Activated effector memory CD4-positive, alpha-beta T cell treated with Interleukin-2 at 50 U/mL for 16 hours (primary cell): ENCODE data around the gene AOC1.

ENCODE experiments used
- DNase-seq: peaks from one replicate; pipeline ENCODE4 v3.0.0-alpha.2; 2020

Gene AOC1

DNA sequence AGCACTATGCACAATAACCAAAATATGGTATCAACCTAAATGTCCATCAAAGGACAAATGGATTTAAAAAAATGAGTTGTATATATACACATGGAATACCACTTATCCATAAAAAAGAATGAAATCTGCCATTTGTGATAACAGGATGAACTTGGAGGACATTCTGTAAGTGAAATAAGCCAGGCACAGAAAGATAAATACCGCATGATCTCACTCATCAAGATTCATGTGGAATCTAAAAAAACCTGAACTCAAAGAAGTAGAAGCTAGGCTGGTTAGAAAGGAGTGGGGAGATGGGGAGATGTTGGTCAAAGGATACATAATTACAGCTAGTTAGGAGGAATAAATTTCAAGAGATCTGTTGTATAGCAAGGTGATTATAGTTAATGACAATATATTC is 17.3 kb upstream of the AOC1 start:
- DNase-seq = no peak

DNA sequence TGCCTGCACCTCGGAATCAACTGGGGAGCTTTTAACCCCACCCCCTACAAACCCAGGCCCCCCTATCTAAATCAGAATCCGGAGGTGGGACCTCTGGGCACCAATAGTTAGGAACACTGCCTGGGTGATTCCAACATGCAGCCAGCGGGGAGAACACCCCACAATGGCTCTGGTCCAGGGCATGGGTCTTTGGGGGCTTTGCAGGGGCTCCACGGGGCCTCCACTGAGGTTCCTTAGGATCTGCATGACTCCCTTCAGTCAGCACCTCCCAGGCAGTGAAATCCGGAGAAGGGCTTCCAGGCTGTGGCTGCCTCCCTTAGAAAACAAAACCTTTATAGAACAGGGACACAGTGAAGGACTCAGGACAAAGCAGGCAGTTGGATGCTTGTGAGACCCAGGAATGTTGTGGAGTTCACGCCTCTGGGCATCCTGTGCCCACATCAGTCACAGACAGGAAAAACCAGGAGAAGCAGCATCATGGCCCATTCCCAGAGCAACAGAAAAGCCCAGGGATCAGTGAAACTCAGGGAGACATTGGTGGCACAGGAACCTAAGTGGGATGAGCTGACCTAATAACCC is 16.5 kb upstream of the AOC1 start:
- DNase-seq = no peak

DNA sequence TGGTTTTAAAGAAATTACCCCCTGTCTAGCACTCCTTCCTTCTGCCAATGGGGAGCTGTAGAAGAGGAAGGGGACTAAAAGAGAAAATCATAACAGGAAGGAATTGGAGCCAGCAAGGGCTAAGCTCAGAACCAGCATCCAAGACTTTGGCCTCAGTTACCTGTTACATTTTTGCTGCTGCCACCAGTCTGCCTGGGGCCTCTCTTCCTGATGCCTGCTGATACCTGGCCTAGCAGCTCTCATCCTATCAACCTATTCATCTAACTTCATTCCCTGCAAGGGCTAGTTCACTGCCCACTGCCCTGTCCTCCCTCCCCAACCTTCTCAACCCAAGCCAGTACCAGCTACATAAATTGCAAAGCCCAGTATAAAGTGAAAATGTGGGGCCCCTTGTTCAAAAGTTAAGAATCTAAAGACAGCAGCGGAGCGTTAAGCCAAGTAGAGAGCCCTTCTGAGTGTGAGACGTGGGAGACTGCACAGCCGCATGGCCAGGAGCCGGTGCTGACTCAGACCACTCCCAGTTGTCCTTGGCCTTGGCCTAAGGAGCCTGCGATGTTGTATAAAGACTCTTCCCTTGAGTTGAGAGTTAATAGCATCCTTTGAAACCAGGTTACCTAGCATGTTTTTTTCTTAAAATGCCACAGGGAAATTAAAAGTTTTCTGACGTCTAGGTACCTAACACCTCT is 13.2 kb upstream of the AOC1 start:
- no peak for DNase-seq

DNA sequence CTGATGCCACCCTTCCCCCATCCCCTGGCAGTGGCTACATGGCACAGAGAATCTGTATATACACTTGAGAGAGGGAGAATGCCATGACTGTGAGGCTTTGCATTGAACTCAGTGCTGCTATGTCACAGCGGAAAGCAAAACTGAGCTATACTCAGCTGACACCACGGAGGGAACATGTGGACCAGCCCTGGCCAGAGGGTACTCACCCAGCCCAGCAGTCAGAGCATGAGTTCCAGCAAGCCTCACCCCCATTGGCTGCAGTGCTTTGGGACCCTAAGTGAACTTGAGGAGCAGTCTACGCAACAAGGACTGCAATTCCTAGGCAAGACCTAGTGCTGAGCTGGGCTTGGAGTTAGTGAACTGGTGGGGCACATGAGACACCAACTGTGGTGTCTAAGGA is 10.3 kb upstream of the AOC1 start:
- no peak for DNase-seq

DNA sequence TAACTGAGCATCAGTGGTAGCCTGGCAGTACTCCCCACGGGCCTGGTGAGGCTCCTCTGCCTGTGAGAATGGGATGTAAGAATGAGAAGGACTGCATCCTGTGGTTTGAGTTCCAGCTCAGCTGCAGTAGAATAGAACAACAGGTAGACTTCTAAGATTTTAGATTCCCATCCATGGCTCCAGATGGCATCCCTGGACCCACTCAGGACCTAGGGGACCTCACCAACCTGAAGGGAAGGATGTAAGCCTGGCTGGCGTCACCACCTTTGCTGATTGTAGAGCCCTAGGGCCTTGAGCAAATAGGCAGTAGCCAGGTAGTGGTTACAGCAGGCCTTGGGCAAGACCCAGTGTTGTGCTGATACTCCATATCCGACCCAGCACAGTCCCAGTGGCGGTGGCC is 9.6 kb upstream of the AOC1 start:
- DNase-seq = no peak

DNA sequence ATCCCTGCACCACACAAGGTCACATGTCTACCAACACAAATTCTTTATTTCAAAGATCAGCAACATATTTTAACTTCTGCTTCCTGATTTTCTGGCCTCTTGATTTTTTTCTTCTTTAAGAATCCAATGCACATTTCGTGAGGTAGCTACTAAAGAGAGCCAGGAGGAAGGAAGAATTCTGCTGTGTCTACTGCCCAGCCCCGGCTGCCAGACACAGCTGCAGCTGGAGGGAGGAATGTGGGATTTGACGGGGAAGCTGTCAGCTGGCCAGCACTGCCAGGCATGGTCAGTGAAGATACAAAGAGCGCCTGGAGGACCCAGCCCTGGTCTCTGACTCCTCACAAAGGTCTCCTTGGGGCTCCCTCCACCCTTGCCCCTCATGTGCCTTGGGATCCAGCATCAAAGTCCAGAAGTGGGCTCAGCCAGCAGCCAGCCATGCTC is 6.9 kb upstream of the AOC1 start:
- no peak for DNase-seq

DNA sequence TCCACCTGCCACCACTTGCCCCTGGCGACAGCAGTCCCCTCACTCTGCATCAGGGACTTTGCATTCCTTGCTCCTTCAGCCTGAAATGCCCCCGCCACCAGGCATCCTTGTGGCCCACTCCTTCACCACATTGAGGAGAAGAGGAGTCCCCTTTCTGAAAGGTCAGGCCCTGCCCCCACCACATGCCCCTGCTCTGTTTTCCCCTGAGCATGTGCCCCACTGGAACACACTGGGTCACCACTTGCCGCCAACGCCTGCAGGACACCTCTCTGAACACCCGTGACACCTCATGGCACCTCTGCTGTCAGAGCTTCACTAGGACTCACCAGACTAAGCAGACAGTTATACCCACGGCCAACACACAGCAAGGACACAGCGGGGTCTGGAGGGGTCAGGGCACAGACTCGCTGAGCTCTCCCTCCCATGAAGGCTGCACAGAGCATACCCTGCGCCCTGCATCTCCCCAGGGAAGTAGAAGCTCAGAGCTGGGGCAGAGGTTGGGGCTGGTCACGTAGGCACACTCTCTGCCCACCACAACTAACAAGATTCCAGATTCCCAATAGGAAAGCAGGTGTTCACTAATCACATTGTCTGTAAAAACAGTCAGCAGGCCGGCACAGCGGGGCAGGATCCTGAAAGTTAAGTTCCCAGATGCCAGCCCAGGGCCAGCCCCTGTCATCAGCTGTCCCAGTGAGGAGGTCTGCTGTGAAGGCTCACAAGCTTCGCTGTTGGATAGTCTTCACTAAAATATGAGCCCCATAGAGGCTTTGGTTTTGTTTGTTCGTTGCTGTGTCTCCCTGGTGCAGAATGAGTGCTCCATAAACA is 5.8 kb upstream of the AOC1 start:
- DNase-seq = no peak

DNA sequence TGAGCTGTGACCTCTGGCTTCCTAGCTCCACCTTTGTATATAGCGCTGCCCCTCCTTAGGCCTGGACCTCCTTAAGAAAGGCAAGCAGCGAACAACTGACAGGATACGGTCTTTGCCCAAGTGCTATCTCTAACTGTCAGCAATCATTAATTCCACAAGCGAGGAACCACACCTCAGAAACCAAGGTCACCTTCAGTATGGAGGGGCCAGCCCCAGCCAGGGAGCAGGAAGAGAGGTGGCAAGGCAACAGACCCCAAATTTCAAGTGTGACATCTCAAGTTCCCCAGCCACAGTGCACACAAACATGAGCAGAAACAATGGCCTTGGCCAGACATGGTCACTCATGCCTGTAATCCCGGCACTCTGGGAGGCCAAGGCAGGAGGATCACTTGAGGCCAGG is 4.8 kb upstream of the AOC1 start:
- no peak for DNase-seq

DNA sequence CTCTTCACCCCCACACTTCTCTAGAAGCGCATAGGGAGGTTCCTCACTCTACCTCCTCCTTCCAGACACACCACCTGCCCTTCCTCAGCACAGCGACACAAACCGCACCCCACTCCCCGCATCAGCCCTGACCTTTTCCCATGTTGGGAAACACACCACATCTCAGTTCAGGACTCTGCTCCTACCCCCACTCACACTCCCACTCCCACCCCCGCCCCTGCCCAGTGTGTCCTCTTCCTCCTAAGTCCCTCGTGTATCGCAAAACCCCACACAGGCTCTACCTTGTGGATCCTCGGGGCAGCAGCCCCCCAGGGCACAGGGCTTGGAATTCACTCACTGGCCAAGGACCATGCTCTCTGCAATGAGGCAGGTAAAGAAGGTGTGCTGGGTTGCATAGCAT is 4.2 kb upstream of the AOC1 start:
- DNase-seq = no peak

DNA sequence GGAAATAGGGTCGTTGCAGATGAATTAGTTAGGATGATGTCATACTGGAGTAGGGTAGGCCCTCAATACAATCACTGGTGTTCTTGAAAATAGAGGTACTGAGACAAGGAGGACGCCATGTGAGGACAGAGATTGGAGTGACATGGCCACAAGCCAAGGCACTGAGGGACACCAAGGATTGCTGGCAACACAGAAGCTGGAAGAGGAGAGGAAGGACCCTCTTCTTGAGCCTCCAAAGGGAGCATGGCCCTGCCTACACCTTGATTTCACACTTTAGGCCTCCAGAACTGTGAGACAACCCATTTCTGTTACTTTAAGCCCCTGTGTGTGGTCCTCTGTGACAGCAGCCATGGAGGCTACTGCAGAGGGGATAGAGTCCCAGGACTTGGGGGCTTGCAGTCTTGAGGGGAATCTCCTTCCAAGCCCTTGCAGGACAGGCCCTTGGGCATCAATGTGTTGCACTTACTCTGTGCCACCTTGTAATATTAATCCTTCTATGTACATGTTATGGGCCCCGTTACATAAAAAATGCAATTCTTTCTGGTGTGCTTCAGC is 3.7 kb upstream of the AOC1 start:
- DNase-seq = no peak

DNA sequence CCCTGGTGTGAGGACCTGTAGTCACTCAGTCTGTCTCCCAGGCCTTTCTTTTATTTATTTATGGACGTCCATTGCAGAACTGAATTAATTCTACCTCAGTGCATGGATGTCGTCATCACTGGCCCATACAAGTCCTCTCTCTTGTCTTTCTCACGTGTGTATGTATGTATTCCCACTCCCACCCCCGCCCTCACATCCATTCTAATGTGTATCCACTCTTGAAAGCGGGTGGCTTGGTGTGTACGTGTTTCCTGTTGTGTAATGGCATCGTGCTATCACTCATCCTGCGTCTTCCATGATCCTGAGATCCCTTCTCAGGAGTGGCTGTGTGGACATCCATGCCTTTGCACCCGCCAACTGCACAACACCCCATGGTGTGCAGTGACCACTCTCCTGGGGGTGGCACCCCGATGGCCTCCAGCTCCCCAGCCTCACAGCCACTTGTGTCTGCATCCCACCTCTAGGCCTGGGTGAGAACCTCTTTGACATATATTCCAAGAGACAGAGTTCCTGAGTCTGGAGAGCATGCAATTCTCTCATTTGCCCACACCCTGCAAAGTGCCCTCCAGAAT is 3.0 kb upstream of the AOC1 start:
- no peak for DNase-seq

DNA sequence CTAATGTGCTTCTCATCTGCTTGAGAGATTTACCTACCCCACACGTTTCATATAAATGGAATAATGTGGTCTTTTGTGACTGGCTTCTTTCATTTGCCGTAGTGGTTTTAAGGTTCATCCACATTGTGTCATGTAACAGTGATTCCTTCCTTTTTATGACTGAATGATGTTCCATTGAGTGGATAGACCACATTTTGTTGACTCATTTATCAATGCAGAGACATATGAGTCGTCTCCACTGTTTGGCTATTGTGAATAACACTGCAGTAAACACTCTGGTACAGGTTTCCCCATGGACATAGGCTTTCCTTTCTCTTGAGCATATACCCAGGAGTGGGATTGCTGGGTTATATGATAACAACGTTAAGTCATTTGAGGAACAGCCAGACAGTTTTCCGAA is 2.0 kb upstream of the AOC1 start:
- DNase-seq = no peak

DNA sequence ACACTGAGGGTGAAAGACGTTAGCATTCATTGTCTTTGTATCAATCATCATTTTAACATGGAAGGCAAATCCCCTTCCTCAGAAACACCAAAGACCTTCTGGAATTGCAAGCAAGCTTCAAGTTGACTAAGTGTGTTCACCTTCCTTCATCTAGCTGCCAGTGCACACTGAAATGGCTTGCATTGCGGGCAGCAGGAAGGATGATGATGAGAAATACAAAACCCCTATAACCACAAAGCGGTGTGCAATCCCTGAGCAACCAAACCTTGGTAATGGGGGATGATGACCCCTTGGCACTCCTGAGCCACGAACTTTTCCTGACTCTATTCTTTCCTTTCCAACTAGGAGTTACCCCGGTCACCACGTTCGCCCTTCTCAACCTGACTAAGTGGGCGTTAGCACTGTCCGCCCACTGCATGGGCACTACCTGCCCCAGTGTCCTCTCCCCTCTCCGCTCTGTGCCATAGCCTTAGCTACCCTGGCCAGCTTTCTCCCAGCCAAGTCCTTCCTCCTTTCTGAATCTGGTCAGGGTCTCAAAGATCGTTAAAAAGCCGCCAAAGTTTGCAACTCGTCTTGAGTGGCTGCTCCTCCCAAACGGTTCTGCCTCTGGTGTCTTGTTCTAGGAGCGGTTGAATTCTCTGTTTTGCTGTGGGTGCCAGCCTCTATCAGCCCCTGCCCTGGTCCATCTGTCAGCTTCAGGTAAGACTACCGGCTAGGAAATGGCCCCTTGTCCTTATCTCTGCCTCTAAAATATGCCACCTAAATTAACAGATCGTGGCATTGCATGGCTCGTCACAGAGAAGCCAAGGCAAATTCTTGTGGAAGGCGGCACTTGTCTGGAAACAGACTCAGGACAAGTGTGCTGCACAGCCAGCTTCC is 586 bp upstream of the AOC1 start:
- DNase-seq = no peak

DNA sequence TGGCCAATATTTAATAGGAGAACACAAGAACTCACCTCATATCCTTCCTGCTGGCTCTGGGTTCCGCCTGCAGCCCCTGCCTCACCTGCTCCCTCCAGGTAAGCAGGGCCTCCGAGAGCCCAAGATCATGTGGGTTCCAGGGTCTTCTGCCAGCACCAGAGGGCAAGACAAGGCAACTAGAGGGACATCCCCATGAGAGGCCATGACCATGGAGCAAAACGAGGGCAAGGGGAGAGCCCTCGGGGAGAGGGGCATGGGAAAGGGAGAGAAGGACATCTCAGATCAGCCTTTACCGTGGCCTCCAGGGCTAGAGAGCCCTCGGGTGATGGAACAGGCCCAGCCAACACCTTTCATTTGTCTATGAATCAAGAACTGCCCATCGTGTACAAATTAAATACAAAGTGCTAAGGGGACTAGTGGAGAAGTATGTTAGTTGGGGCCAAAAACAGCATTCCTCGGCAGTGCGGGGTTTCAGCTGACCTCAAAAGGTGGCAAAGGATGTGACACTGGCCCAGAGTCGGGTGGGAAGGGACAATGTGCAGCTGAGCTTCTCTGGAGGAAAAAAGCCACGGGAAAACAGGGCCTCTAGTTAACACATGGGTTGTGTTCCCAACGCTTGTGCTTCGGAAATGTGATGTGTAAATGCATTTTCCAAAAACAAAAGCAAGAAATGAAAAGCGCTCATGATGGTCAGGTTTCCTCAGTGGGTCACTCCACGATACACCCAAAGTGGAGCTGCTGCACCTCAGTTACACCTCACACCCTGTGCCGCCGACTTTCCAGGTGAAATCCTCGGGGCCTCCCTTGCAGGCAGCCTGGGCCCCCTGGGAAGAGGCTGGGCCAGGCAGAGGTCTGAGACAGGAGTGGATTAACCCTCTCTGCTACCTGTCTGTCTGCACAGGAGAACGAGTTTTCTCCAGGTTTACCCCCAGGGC is 2.0 kb downstream of the AOC1 start:
- no peak for DNase-seq

DNA sequence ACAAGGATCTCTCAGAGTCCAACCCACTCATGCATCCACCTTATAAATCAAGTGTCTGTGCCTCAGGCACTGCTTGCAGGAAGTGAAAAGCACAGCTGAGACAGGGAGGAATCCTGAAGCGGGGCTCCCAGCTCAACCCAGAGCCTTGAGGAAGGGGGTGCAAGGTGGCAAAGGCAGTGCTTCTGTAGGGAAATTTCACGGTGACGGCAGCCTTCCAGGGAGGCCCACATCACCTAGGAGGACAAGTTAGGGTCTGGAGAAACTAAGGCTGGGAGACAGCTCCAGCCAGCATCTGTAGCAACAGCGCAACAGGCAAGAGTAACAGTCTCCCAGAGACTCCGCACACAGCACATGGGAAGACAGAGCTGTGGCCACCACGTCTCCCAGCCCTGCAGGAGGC is 2.7 kb downstream of the AOC1 start:
- no peak for DNase-seq

DNA sequence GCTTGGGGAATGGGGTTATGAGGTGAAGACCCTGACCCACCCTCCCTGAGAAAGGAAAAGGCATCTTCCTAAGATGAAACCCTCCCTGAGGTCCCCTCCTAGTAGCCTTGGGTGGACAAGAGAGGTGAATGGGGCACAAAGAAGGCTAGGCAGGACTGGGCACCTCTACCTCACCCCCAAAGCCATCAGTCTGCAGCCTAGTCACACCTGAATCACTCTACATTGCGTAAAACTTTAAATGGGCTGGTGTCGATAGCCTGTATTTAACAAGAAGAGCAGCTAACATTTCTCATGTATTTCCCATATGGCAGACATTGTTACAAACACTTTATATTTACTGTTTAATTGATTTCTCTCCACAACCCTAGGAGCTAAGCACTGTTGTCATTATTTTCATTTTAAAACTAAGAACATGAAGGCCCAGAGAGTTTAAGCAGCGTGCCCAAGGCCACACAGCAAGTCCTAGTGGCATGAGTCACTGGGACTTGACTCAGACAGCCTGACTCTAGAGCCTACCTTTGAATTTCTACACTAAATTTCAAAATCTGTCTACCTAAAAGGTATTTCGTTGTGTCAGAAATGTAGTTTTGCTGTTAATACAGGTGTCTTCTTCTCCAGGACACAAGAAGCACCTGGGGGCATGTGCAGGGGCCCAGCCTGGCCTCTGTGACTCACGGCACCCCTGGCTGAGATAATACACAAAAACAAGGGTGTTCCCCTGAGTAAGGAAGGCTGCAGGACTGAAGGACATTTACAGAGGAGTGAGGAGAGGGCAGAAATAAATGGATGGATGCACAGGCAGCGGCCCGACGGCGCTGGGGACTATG is 3.4 kb downstream of the AOC1 start:
- no peak for DNase-seq

DNA sequence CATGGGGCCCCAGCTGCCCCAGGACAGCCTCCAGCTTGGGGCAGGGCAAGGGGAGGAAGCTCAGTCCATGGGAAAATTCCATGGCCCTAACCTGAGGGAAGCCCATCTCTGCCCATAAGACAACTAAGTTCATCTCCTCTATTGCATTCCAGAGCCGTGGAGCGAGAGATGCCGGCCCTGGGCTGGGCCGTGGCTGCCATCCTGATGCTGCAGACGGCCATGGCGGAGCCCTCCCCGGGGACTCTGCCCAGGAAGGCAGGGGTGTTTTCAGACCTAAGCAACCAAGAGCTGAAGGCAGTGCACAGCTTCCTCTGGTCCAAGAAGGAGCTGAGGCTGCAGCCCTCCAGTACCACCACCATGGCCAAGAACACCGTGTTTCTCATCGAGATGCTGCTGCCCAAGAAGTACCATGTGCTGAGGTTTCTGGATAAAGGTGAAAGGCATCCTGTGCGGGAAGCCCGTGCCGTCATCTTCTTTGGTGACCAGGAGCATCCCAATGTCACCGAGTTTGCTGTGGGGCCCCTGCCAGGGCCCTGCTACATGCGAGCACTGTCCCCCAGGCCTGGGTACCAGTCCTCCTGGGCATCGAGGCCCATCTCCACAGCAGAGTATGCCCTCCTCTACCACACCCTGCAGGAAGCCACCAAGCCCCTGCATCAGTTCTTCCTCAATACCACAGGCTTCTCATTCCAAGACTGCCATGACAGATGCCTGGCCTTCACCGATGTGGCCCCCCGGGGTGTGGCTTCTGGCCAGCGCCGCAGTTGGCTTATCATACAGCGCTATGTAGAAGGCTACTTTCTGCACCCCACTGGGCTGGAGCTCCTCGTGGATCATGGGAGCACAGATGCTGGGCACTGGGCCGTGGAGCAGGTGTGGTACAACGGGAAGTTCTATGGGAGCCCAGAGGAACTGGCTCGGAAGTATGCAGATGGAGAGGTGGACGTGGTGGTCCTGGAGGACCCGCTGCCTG is 4.3 kb downstream of the AOC1 start:
- DNase-seq = no peak

DNA sequence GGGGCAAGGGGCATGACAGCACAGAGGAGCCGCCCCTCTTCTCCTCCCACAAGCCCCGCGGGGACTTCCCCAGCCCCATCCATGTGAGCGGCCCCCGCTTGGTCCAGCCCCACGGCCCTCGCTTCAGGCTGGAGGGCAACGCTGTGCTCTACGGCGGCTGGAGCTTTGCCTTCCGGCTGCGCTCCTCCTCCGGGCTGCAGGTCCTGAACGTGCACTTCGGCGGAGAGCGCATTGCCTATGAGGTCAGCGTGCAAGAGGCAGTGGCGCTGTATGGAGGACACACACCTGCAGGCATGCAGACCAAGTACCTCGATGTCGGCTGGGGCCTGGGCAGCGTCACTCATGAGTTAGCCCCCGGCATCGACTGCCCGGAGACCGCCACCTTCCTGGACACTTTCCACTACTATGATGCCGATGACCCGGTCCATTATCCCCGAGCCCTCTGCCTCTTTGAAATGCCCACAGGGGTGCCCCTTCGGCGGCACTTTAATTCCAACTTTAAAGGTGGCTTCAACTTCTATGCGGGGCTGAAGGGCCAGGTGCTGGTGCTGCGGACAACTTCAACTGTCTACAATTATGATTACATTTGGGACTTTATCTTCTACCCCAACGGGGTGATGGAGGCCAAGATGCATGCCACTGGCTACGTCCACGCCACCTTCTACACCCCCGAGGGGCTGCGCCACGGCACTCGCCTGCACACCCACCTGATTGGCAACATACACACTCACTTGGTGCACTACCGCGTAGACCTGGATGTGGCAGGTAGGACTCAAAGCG is 5.1 kb downstream of the AOC1 start:
- no peak for DNase-seq
